Fibroblast of mammary gland (primary cell): ENCODE data around the gene PRKAG2.

ENCODE experiments used
- DNase-seq: peaks from one replicate; pipeline ENCODE4 v3.0.0-alpha.2; 2010; ENCODE audit warnings: low read depth
- H3K4me3 ChIP-seq: 2 replicates; pipeline ENCODE4 v1.5.1; 2011; ENCODE audit warnings: low read depth, mild to moderate bottlenecking, low read length, moderate library complexity; ENCODE audit not compliant: control insufficient read depth
- TF ChIP-seq, protein P1 (sequence below): conservative IDR thresholded peaks from 2 replicates; pipeline ENCODE4 v1.5.1; 2011; ENCODE audit warnings: low read depth, low read length, inconsistent platforms; ENCODE audit not compliant: control insufficient read depth, insufficient read depth

The PRKAG2 gene

DNA sequence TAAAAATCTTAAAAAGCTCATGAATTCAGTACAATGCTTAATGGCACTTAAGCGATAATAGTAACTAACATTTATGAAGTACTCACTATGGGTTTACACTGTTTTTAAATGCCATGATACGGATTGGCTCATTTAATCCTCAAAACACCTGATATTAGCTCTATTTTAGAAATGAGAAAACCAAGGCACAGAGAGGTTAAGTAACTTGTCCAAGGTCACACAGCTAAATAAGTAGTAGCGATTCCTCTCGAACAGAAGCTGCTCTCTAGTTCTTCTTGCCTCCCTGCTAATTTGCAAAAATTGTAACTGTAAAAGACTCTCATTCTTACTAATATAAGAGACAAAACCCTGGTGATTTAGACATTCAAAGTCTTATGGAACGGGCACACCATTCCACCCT lies 246.6 kb downstream of the PRKAG2 start:
- no peak overlapping the region for H3K4me3 ChIP-seq
- no peak for DNase-seq
- TF ChIP-seq, protein P1, sequence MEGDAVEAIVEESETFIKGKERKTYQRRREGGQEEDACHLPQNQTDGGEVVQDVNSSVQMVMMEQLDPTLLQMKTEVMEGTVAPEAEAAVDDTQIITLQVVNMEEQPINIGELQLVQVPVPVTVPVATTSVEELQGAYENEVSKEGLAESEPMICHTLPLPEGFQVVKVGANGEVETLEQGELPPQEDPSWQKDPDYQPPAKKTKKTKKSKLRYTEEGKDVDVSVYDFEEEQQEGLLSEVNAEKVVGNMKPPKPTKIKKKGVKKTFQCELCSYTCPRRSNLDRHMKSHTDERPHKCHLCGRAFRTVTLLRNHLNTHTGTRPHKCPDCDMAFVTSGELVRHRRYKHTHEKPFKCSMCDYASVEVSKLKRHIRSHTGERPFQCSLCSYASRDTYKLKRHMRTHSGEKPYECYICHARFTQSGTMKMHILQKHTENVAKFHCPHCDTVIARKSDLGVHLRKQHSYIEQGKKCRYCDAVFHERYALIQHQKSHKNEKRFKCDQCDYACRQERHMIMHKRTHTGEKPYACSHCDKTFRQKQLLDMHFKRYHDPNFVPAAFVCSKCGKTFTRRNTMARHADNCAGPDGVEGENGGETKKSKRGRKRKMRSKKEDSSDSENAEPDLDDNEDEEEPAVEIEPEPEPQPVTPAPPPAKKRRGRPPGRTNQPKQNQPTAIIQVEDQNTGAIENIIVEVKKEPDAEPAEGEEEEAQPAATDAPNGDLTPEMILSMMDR, result no peak

DNA sequence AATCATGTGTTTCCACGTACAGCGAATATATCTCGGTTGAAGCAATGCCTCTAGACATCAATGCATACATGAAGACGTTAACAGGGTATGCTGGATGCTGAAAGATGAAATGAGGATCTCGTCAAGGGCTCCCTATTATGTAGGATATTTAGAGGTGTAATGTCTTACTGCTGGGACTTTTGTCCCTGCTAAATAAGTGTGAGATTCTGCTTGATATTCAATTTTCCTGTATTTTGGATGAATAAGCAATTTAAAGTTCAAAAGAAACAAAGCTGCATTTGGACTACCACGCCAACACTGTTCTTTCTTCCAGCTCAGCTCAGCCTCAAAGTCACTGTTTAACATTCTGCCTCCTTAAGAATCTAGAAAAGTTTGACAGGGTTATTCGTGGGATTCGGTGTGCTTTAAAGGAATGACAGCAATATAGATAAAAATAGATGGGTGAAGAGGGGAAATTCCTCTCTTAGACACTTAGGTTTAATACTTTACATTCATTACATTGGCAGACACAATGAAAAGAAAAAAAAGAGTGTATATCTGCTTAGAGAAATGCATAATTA lies 247.1 kb downstream of the PRKAG2 start:
- DNase-seq, result no peak
- TF ChIP-seq, protein P1, result no peak
- H3K4me3 ChIP-seq, result no peak overlapping the region

DNA sequence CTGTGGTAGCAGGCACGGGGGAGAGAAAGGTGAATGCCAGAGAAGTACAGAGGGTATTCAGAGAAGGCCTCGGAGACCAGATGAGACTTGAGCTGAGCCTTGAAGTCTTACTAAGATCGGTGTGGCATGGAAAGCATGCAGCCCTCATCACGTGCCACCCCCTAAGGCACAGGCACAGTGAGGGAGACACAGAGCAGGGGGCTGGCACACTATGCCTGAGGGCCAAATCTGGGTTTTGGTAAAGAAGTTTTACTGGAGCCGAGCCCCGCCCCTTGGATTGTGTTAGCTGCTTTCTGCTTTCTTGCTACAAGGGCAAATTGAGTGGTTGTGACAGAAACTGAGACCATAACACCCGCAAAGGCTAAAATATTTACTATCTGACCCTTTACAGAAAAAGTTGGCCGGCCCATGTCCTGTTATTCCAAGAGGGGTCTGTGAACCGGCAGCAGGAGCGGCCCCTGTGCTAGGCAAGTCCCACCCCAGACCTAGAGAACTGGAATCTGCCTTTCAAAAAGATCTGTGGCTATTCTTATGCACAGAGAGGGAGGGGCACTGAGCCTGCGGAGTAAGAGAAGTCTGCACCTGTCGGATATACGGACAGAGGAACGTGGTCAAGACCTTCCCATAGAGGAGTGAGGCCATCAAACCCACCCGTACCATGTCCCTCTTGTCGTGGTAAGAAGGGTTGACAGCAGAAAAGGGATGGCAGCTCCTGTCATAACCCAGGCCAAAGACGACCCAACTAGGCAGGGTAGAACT lies 247.9 kb downstream of the PRKAG2 start:
- H3K4me3 ChIP-seq, result no peak overlapping the region
- TF ChIP-seq, protein P1, result no peak
- no peak for DNase-seq

DNA sequence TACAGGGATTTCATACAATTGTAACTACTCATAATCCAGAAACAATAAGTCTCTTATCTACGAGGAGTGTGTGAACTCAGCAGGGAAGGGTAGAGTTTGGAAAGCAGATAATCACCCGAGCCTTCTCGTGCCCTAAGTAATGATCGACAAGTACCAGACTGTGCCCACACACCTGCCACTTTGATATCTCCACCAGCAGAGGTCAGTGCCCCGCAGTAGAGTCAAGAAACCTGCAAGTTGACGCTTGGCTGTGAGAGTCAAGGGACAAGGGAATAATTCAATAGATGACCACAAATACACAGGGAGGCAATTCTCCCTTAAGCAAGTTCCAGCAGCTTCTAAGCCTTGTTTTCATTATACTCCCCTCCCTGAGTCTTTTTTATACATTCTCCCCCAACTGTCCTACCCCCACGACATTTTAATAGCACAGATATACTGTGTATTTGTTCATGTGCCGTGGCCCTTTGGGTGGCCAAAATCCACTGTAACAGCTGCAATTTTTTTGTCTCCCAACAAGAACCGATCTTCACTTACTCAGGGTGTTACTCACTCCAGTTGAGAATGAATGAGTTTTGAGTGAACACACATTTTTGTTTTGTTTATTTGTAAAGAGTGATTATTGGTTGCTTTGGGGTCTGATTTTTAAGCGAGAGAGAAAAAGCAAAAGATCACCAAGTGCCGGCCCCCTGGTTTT lies 250.3 kb downstream of the PRKAG2 start:
- TF ChIP-seq, protein P1, result peak; percentile 28
- no peak for DNase-seq
- H3K4me3 ChIP-seq, result no peak overlapping the region

DNA sequence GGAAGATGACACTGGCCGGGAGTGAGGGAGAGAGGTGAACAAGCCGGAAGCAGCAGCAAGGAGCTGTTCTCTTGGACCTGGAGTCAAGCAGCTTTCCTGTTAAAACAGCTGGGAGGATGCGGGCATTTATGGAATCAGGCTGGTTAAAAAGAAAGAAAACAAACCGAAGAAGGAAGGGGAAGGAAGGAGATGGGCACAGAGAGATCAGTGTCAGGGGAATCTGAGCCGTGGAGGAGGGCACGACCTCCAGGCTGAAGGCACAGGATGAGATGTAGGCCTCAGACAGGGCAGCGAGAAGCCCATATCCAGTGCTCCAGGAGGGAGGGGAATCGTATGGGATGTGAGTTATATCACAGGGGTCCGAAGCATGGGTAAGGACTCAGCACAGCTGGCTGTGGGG lies 251.3 kb downstream of the PRKAG2 start:
- DNase-seq, result no peak
- TF ChIP-seq, protein P1, result no peak

GRCh38 chr7:151624246-151624928 lies 252.5 kb downstream of the PRKAG2 start:
- TF ChIP-seq, protein P1, result no peak
- no peak for DNase-seq
- H3K4me3 ChIP-seq, result no peak overlapping the region

More for the DNA sequence above, 251.3 kb downstream of the PRKAG2 start:
- no peak overlapping the region for H3K4me3 ChIP-seq
